ENCODE data around the gene FGF6.

Gene FGF6

GRCh38 chr12:4388032-4388431, 57.6 kb downstream of the FGF6 start:
- TF ChIP-seq CTCF (IDR thresholded peaks at IDR 0.05; ENCODE audit: low read depth, low read length), result no peak
- no peak for DNase-seq

GRCh38 chr12:4387607-4388006, 58.0 kb downstream of the FGF6 start:
- H3K9me3 ChIP-seq (ENCODE audit: severe bottlenecking), result no peaks in the 10 kb centered on the region
- H3K27ac ChIP-seq, result no peak overlapping the region
- H3K36me3 ChIP-seq, result no peaks in the 10 kb centered on the region
- no peak for DNase-seq
- H3K4me3 ChIP-seq (ENCODE audit: low read depth, low read length), result no peak overlapping the region
- no peaks in the 10 kb centered on the region for H3K27me3 ChIP-seq (ENCODE audit: insufficient read depth, low read depth, severe bottlenecking)
- no peak for TF ChIP-seq CTCF (IDR thresholded peaks at IDR 0.05; ENCODE audit: low read depth, low read length)

More at GRCh38 chr12:4388032-4388431, 57.6 kb downstream of the FGF6 start:
- no peaks in the 10 kb centered on the region for H3K27me3 ChIP-seq (ENCODE audit: insufficient read depth, low read depth, severe bottlenecking)
- H3K9me3 ChIP-seq (ENCODE audit: severe bottlenecking), result no peaks in the 10 kb centered on the region
- no peaks in the 10 kb centered on the region for H3K36me3 ChIP-seq
- no peak overlapping the region for H3K27ac ChIP-seq
- H3K4me3 ChIP-seq (ENCODE audit: low read depth, low read length), result no peak overlapping the region

GRCh38 chr12:4386801-4387200, 58.8 kb downstream of the FGF6 start:
- Histone ChIP-seq H3K27me3 (ENCODE audit: insufficient read depth, low read depth, severe bottlenecking) (no peaks in the 10 kb centered on the region), H3K27ac (no peak overlapping the region)

More at GRCh38 chr12:4386801-4387200, 58.8 kb downstream of the FGF6 start:
- Histone ChIP-seq H3K4me3 (ENCODE audit: low read depth, low read length) (no peak overlapping the region), H3K36me3 (no peaks in the 10 kb centered on the region), H3K9me3 (ENCODE audit: severe bottlenecking) (no peaks in the 10 kb centered on the region)
- no peak for TF ChIP-seq CTCF (IDR thresholded peaks at IDR 0.05; ENCODE audit: low read depth, low read length)
- DNase-seq, result no peak
